ENCODE measurements around the gene RCE1.
A peak's percentile ranks its signal among the peaks of the same experiment; 100 is the strongest.

Gene RCE1

GRCh38 chr11:66891851-66892660, 48.8 kb downstream of the RCE1 start:
- DNase-seq = peak; percentile 28 to 31

DNA sequence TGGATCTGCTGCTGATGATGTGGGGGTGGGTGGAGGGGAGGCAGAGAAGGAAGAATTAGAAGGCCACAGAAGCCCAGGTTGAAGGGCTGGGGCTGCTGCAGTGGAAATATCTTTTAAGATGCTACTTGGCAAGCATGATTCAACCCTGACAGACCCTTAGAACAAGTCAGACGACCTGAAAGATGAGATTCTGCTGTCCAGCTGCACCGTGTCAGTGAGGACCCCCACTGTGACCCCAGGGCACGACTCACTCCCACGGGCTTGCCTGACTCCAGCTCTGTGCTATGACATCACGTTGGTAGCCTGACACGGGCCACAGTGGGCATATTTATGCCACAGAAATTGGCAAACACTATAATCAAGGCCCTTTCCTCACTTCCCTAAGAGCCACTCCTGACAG, 49.7 kb downstream of the RCE1 start:
- no peak for DNase-seq

DNA sequence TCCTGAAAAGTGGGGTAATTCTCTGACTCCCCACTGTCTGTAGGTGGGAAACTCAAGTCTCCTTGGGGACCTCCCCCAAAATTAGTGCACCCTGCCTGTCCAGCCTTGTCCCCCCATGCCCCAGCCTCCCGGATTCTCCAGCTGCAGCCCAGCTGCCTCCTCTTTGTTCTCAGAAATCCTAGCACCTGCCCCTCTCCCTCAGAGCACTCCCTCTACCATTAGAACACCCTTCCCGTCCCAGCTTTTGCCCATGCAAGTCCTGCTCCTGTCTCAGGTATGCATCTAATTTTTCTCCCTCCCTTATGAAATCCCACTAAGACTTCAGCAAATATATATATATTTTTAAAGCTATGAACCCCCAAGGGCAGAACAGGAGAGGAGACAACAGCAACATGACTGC, 50.9 kb downstream of the RCE1 start:
- no peak for DNase-seq
